RWPE2 (cell line): ENCODE measurements around the gene KCNJ18.
"Not testable (repeated sequence)": the region's sequence is repeated elsewhere in the genome, so short reads cannot be mapped to it uniquely, and the experiment has no call there.

Source experiments
- ATAC-seq: fragments of 200-7000 bp; cut with Tn5 transposase; 3 replicates; pipeline ENCODE4 v1.9.1; 2021; ENCODE audit warnings: low read depth
- DNase-seq: peaks from one replicate; pipeline ENCODE4 v3.0.0-alpha.2; 2020; ENCODE audit warnings: low spot score
- H3K27ac ChIP-seq: fragments of 450-650 bp; 2 replicates; pipeline ENCODE4 v1.5.1; 2017; ENCODE audit warnings: mild to moderate bottlenecking; ENCODE audit not compliant: poor library complexity, severe bottlenecking
- H3K27me3 ChIP-seq: fragments of 250-450 bp; sonication (Bioruptor Pico); 2 replicates; pipeline ENCODE4 v1.5.1; 2021; ENCODE audit warnings: mild to moderate bottlenecking, moderate library complexity; ENCODE audit not compliant: insufficient read depth, poor library complexity, severe bottlenecking
- H3K36me3 ChIP-seq: fragments of 250-450 bp; sonication (Bioruptor Pico); 2 replicates; pipeline ENCODE4 v1.5.1; 2020; ENCODE audit warnings: low read depth, mild to moderate bottlenecking, moderate library complexity
- H3K4me1 ChIP-seq: fragments of 250-450 bp; sonication (Bioruptor Pico); 2 replicates; pipeline ENCODE4 v1.5.1; 2021; ENCODE audit warnings: mild to moderate bottlenecking, moderate library complexity; ENCODE audit not compliant: insufficient read depth, poor library complexity, severe bottlenecking
- H3K4me3 ChIP-seq: fragments of 250-450 bp; sonication (Bioruptor Pico); 2 replicates; pipeline ENCODE4 v1.5.1; 2021; ENCODE audit warnings: mild to moderate bottlenecking, moderate library complexity; ENCODE audit not compliant: severe bottlenecking
- H3K9me3 ChIP-seq: fragments of 250-450 bp; sonication (Bioruptor Pico); 2 replicates; pipeline ENCODE4 v1.5.1; 2021; ENCODE audit warnings: mild to moderate bottlenecking, moderate library complexity; ENCODE audit not compliant: severe bottlenecking
- CTCF ChIP-seq: fragments of 450-650 bp; IDR thresholded peaks from one replicate; pipeline ENCODE4 v1.5.1; 2017; ENCODE audit warnings: mild to moderate bottlenecking, moderate library complexity; ENCODE audit not compliant: poor library complexity, severe bottlenecking

The KCNJ18 gene

DNA sequence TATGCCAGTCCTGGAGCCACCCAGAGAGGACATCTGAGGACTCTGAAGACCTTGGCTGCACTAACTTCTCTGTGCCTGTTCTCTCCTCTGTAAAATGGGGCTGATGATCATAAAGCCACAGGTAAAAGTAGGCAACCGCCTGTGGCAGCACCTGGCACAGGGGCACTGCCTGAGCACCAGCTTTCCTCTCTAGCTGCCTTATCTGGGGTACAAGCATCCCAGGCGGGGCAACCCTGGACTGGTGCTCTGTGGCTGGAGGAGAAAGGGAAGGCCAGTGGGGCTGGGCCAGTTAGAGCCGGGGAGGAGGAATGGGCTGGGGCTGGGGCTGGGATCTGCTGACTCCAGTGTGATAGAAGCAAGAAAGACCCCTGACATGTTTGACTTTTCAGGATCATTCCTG, 18.2 kb downstream of the KCNJ18 start:
- not testable (repeated sequence) for H3K27ac ChIP-seq, H3K36me3 ChIP-seq, ATAC-seq, H3K9me3 ChIP-seq, H3K4me1 ChIP-seq, DNase-seq, H3K27me3 ChIP-seq, H3K4me3 ChIP-seq

DNA sequence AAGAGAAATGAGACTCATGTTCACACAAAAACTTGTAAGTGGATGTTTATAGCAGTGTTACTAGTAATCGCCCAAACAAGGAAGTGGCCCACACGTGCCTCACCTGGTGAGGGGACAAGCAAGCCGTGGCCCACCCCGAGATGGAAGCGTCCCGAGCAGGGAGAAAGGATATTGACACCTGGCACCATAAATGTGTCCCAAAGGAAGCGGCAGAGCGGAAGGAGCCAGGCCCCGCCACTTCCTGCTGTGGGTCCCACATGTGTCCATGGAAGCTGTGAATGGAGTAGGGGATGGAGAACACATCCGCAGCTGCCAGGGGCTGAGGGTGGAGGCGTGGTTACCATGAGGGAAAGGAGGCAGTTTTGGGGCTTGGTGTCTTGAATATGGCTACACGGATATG, 18.9 kb downstream of the KCNJ18 start:
- ATAC-seq = no peak
- DNase-seq = no peak
- no peaks in the 10 kb centered on the region for H3K36me3 ChIP-seq
- no peaks in the 10 kb centered on the region for H3K4me1 ChIP-seq
- TF ChIP-seq CTCF = no peak
- H3K9me3 ChIP-seq = no peaks in the 10 kb centered on the region
- no peak overlapping the region for H3K4me3 ChIP-seq
- H3K27ac ChIP-seq = no peak overlapping the region
- no peaks in the 10 kb centered on the region for H3K27me3 ChIP-seq

GRCh38 chr17:21713020-21713419, 20.7 kb downstream of the KCNJ18 start:
- H3K4me1 ChIP-seq, H3K27me3 ChIP-seq, H3K36me3 ChIP-seq, H3K4me3 ChIP-seq, ATAC-seq, H3K9me3 ChIP-seq, H3K27ac ChIP-seq, DNase-seq: not testable (repeated sequence)

DNA sequence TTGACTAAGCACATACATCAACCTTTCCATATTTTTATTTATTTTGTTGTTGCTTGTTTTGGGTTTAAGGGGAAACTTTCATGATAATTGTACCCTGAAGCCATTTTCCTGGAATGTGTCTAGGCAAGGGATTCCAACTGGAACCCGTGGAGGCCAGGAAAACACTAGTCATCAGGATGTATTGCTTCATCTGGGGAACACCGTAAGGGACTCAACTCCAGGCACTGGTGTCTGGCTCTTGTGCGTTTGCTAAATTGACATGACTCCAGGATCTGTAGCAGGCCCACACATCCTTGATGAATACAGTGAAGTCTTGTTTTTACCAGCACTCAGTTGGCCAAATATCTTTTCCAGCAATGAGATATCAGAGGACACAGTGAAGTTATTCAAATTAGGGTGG, 21.3 kb downstream of the KCNJ18 start:
- H3K36me3 ChIP-seq, DNase-seq, H3K9me3 ChIP-seq, H3K27ac ChIP-seq, H3K4me3 ChIP-seq, H3K4me1 ChIP-seq, ATAC-seq, H3K27me3 ChIP-seq: not testable (repeated sequence)

DNA sequence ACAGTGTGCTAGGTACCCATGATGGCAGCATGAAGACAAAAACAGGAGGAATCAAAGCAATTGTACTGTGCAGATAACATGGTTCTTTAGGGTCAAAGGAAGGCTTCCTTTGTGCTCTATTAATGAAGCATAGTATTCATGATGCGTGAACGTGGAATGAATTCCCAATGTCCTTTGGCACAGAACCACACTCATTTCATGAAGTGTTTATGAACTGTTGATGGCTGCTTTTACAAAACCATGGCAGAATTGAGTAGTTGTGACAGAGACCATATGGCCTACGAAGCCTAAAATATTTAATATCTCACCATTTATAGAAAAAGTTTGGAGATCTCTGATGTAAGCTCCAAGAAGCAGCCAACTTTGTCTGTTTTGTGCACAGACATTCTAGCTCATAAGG, 22.4 kb downstream of the KCNJ18 start:
- not testable (repeated sequence) for H3K27ac ChIP-seq, ATAC-seq, H3K9me3 ChIP-seq, H3K36me3 ChIP-seq, H3K4me3 ChIP-seq, H3K27me3 ChIP-seq, H3K4me1 ChIP-seq, DNase-seq

DNA sequence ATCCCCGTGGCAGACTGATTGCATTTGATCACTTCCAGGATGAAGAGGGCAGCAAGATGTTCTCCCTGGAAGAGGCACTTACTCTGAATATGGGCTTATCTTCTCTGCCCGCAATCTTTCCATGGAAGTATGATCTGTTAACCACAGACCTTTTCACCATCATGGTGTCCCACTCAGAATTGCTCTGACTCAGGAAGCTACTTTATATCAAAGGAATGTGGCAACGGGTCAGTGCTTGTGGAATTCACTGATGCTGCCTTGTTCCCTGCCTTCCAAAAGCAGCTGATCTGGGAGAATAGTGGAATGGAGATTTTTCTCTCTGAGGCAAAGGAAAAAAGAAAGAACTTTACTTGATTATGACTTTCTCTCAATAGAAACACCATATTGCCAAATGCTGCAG, 23.6 kb downstream of the KCNJ18 start:
- not testable (repeated sequence) for H3K4me3 ChIP-seq, H3K27ac ChIP-seq, H3K4me1 ChIP-seq, H3K27me3 ChIP-seq, H3K36me3 ChIP-seq, DNase-seq, H3K9me3 ChIP-seq
- peak; percentile 88 for ATAC-seq

DNA sequence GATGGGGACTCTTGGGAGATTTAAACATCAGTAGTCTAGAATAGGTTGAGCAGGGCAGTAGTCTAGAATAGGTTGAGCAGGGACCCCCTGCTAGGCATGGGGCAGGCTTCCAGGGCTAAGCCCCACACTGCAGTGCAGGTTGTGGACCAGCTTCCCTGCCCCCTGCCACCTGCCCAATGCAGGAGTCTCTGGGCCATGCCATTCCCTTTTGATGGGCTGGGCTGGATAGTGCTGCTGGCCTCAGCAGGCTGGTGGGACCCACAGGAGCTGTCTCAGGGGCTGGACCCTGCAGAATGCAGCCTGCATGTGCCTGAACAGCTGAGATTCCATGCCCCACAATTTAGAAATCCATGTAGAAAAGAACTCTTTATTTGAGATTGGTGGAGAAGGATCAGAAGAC, 26.6 kb downstream of the KCNJ18 start:
- H3K27me3 ChIP-seq, ATAC-seq, H3K4me1 ChIP-seq, H3K9me3 ChIP-seq, H3K36me3 ChIP-seq, H3K4me3 ChIP-seq, H3K27ac ChIP-seq, DNase-seq: not testable (repeated sequence)

GRCh38 chr17:21719511-21720226, 27.3 kb downstream of the KCNJ18 start:
- ATAC-seq, H3K27me3 ChIP-seq, H3K9me3 ChIP-seq, DNase-seq, H3K36me3 ChIP-seq, H3K27ac ChIP-seq, H3K4me1 ChIP-seq, H3K4me3 ChIP-seq: not testable (repeated sequence)

DNA sequence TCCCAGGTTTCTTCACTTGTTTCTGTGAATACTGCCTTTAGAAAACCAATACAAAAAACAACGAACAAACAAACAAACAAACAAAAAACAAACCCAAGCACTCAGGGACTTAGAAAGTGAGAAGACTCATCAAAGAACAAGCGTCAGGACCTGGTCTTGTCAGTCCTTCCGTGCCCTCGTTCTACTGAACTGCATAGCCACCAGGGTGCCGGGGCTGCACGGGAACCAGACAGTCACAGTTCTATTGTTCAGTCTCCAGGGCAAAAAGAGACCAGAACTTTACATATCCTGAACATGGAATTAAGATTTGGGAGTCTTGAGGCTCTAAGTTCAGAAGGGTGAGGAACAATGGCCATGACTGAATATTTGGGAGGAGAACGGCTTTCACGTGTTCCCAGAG, 28.2 kb downstream of the KCNJ18 start:
- not testable (repeated sequence) for DNase-seq, ATAC-seq, H3K27me3 ChIP-seq, H3K36me3 ChIP-seq, H3K4me1 ChIP-seq, H3K27ac ChIP-seq, H3K9me3 ChIP-seq, H3K4me3 ChIP-seq

GRCh38 chr17:21722268-21722667, 29.9 kb downstream of the KCNJ18 start:
- H3K9me3 ChIP-seq, H3K36me3 ChIP-seq, H3K27me3 ChIP-seq, H3K27ac ChIP-seq, H3K4me1 ChIP-seq, ATAC-seq, DNase-seq, H3K4me3 ChIP-seq: not testable (repeated sequence)
